ENCODE results near the gene SHANK3.

Gene SHANK3

GRCh38 chr22:50714150-50714549, 41.5 kb downstream of the SHANK3 start:
- no peaks in the 10 kb centered on the region for H3K36me3 ChIP-seq (ENCODE audit: control insufficient read depth in 2 of 2, insufficient read depth in 2 of 2, low read length in 2 of 2)
- H3K9me3 ChIP-seq (ENCODE audit: control insufficient read depth in 2 of 2, low read length in 2 of 2): no peaks in the 10 kb centered on the region
- no peak overlapping the region for H3K4me3 ChIP-seq (ENCODE audit: low read length in 2 of 2)
- no peak overlapping the region for H3K9ac ChIP-seq (ENCODE audit: low read depth in 1 of 2, low read length in 2 of 2)
- H3K27ac ChIP-seq (ENCODE audit: low read depth in 2 of 2, low read length in 2 of 2): no peak overlapping the region
- H3K4me1 ChIP-seq (ENCODE audit: control insufficient read depth in 2 of 2, insufficient read depth in 2 of 2, low read length in 2 of 2): no peaks in the 10 kb centered on the region
- peaks cover 0 to 2% of the 10 kb centered on the region in 2 donors for H3K27me3 ChIP-seq (ENCODE audit: control insufficient read depth in 2 of 2, insufficient read depth in 2 of 2, low read length in 2 of 2)

GRCh38 chr22:50714631-50715179, 42.1 kb downstream of the SHANK3 start:
- H3K27ac ChIP-seq (ENCODE audit: low read depth in 2 of 2, low read length in 2 of 2): no peak overlapping the region
- no peaks in the 10 kb centered on the region for H3K9me3 ChIP-seq (ENCODE audit: control insufficient read depth in 2 of 2, low read length in 2 of 2)
- H3K9ac ChIP-seq (ENCODE audit: low read depth in 1 of 2, low read length in 2 of 2): no peak overlapping the region
- H3K36me3 ChIP-seq (ENCODE audit: control insufficient read depth in 2 of 2, insufficient read depth in 2 of 2, low read length in 2 of 2): no peaks in the 10 kb centered on the region
- no peaks in the 10 kb centered on the region for H3K4me1 ChIP-seq (ENCODE audit: control insufficient read depth in 2 of 2, insufficient read depth in 2 of 2, low read length in 2 of 2)
- no peak overlapping the region for H3K4me3 ChIP-seq (ENCODE audit: low read length in 2 of 2)
- peaks cover 0 to 4% of the 10 kb centered on the region in 2 donors for H3K27me3 ChIP-seq (ENCODE audit: control insufficient read depth in 2 of 2, insufficient read depth in 2 of 2, low read length in 2 of 2)

GRCh38 chr22:50715250-50715649, 42.6 kb downstream of the SHANK3 start:
- Histone ChIP-seq H3K4me1 (ENCODE audit: control insufficient read depth in 2 of 2, insufficient read depth in 2 of 2, low read length in 2 of 2) (no peaks in the 10 kb centered on the region), H3K9ac (ENCODE audit: low read depth in 1 of 2, low read length in 2 of 2) (no peak overlapping the region), H3K9me3 (ENCODE audit: control insufficient read depth in 2 of 2, low read length in 2 of 2) (no peaks in the 10 kb centered on the region), H3K27ac (ENCODE audit: low read depth in 2 of 2, low read length in 2 of 2) (no peak overlapping the region), H3K36me3 (ENCODE audit: control insufficient read depth in 2 of 2, insufficient read depth in 2 of 2, low read length in 2 of 2) (no peaks in the 10 kb centered on the region), H3K4me3 (ENCODE audit: low read length in 2 of 2) (no peak overlapping the region), H3K27me3 (ENCODE audit: control insufficient read depth in 2 of 2, insufficient read depth in 2 of 2, low read length in 2 of 2) (peaks cover 0 to 4% of the 10 kb centered on the region in 2 donors)

- no peak overlapping the region for H3K27ac ChIP-seq (ENCODE audit: low read depth in 2 of 2, low read length in 2 of 2)
These were observed 43.2 kb downstream of the SHANK3 start for GRCh38 chr22:50715776-50716175.

GRCh38 chr22:50716290-50717024, 43.8 kb downstream of the SHANK3 start:
- Histone ChIP-seq H3K4me1 (ENCODE audit: control insufficient read depth in 2 of 2, insufficient read depth in 2 of 2, low read length in 2 of 2) (no peaks in the 10 kb centered on the region), H3K27ac (ENCODE audit: low read depth in 2 of 2, low read length in 2 of 2) (no peak overlapping the region), H3K9me3 (ENCODE audit: control insufficient read depth in 2 of 2, low read length in 2 of 2) (no peaks in the 10 kb centered on the region)

More at GRCh38 chr22:50715776-50716175, 43.2 kb downstream of the SHANK3 start:
- no peaks in the 10 kb centered on the region for H3K9me3 ChIP-seq (ENCODE audit: control insufficient read depth in 2 of 2, low read length in 2 of 2)
- H3K4me1 ChIP-seq (ENCODE audit: control insufficient read depth in 2 of 2, insufficient read depth in 2 of 2, low read length in 2 of 2): no peaks in the 10 kb centered on the region
- no peak overlapping the region for H3K9ac ChIP-seq (ENCODE audit: low read depth in 1 of 2, low read length in 2 of 2)
- no peak overlapping the region for H3K4me3 ChIP-seq (ENCODE audit: low read length in 2 of 2)
- no peaks in the 10 kb centered on the region for H3K36me3 ChIP-seq (ENCODE audit: control insufficient read depth in 2 of 2, insufficient read depth in 2 of 2, low read length in 2 of 2)
- H3K27me3 ChIP-seq (ENCODE audit: control insufficient read depth in 2 of 2, insufficient read depth in 2 of 2, low read length in 2 of 2): peaks cover 0 to 4% of the 10 kb centered on the region in 2 donors

GRCh38 chr22:50717709-50718351, 45.2 kb downstream of the SHANK3 start:
- Histone ChIP-seq H3K9ac (ENCODE audit: low read depth in 1 of 2, low read length in 2 of 2) (no peak overlapping the region), H3K36me3 (ENCODE audit: control insufficient read depth in 2 of 2, insufficient read depth in 2 of 2, low read length in 2 of 2) (no peaks in the 10 kb centered on the region), H3K4me3 (ENCODE audit: low read length in 2 of 2) (no peak overlapping the region), H3K27ac (ENCODE audit: low read depth in 2 of 2, low read length in 2 of 2) (no peak overlapping the region), H3K27me3 (ENCODE audit: control insufficient read depth in 2 of 2, insufficient read depth in 2 of 2, low read length in 2 of 2) (peaks cover 0 to 4% of the 10 kb centered on the region in 2 donors), H3K9me3 (ENCODE audit: control insufficient read depth in 2 of 2, low read length in 2 of 2) (no peaks in the 10 kb centered on the region), H3K4me1 (ENCODE audit: control insufficient read depth in 2 of 2, insufficient read depth in 2 of 2, low read length in 2 of 2) (no peaks in the 10 kb centered on the region)

More at GRCh38 chr22:50716290-50717024, 43.8 kb downstream of the SHANK3 start:
- H3K27me3 ChIP-seq (ENCODE audit: control insufficient read depth in 2 of 2, insufficient read depth in 2 of 2, low read length in 2 of 2): peaks cover 0 to 4% of the 10 kb centered on the region in 2 donors
- no peak overlapping the region for H3K9ac ChIP-seq (ENCODE audit: low read depth in 1 of 2, low read length in 2 of 2)
- no peak overlapping the region for H3K4me3 ChIP-seq (ENCODE audit: low read length in 2 of 2)
- no peaks in the 10 kb centered on the region for H3K36me3 ChIP-seq (ENCODE audit: control insufficient read depth in 2 of 2, insufficient read depth in 2 of 2, low read length in 2 of 2)

GRCh38 chr22:50718352-50718709, 45.7 kb downstream of the SHANK3 start:
- no peak overlapping the region for H3K9ac ChIP-seq (ENCODE audit: low read depth in 1 of 2, low read length in 2 of 2)
- no peak overlapping the region for H3K27ac ChIP-seq (ENCODE audit: low read depth in 2 of 2, low read length in 2 of 2)
- no peaks in the 10 kb centered on the region for H3K36me3 ChIP-seq (ENCODE audit: control insufficient read depth in 2 of 2, insufficient read depth in 2 of 2, low read length in 2 of 2)

GRCh38 chr22:50719814-50720300, 47.2 kb downstream of the SHANK3 start:
- Histone ChIP-seq H3K9ac (ENCODE audit: low read depth in 1 of 2, low read length in 2 of 2) (no peak overlapping the region), H3K9me3 (ENCODE audit: control insufficient read depth in 2 of 2, low read length in 2 of 2) (no peaks in the 10 kb centered on the region), H3K27me3 (ENCODE audit: control insufficient read depth in 2 of 2, insufficient read depth in 2 of 2, low read length in 2 of 2) (peaks cover 0 to 4% of the 10 kb centered on the region in 2 donors), H3K36me3 (ENCODE audit: control insufficient read depth in 2 of 2, insufficient read depth in 2 of 2, low read length in 2 of 2) (no peaks in the 10 kb centered on the region), H3K4me3 (ENCODE audit: low read length in 2 of 2) (no peak overlapping the region), H3K27ac (ENCODE audit: low read depth in 2 of 2, low read length in 2 of 2) (no peak overlapping the region), H3K4me1 (ENCODE audit: control insufficient read depth in 2 of 2, insufficient read depth in 2 of 2, low read length in 2 of 2) (no peaks in the 10 kb centered on the region)

More at GRCh38 chr22:50718352-50718709, 45.7 kb downstream of the SHANK3 start:
- Histone ChIP-seq H3K4me3 (ENCODE audit: low read length in 2 of 2) (no peak overlapping the region), H3K4me1 (ENCODE audit: control insufficient read depth in 2 of 2, insufficient read depth in 2 of 2, low read length in 2 of 2) (no peaks in the 10 kb centered on the region), H3K27me3 (ENCODE audit: control insufficient read depth in 2 of 2, insufficient read depth in 2 of 2, low read length in 2 of 2) (peaks cover 0 to 4% of the 10 kb centered on the region in 2 donors), H3K9me3 (ENCODE audit: control insufficient read depth in 2 of 2, low read length in 2 of 2) (no peaks in the 10 kb centered on the region)

GRCh38 chr22:50720301-50721256, 48.0 kb downstream of the SHANK3 start:
- no peak overlapping the region for H3K9ac ChIP-seq (ENCODE audit: low read depth in 1 of 2, low read length in 2 of 2)
- no peaks in the 10 kb centered on the region for H3K9me3 ChIP-seq (ENCODE audit: control insufficient read depth in 2 of 2, low read length in 2 of 2)
- H3K27ac ChIP-seq (ENCODE audit: low read depth in 2 of 2, low read length in 2 of 2): no peak overlapping the region
- peaks cover 0 to 4% of the 10 kb centered on the region in 2 donors for H3K27me3 ChIP-seq (ENCODE audit: control insufficient read depth in 2 of 2, insufficient read depth in 2 of 2, low read length in 2 of 2)
- H3K4me3 ChIP-seq (ENCODE audit: low read length in 2 of 2): no peak overlapping the region
- no peaks in the 10 kb centered on the region for H3K4me1 ChIP-seq (ENCODE audit: control insufficient read depth in 2 of 2, insufficient read depth in 2 of 2, low read length in 2 of 2)
- no peaks in the 10 kb centered on the region for H3K36me3 ChIP-seq (ENCODE audit: control insufficient read depth in 2 of 2, insufficient read depth in 2 of 2, low read length in 2 of 2)

Measured in mucosa of rectum (tissue), 2 donors.